ENCODE measurements around the gene PDE6B.

DNA sequence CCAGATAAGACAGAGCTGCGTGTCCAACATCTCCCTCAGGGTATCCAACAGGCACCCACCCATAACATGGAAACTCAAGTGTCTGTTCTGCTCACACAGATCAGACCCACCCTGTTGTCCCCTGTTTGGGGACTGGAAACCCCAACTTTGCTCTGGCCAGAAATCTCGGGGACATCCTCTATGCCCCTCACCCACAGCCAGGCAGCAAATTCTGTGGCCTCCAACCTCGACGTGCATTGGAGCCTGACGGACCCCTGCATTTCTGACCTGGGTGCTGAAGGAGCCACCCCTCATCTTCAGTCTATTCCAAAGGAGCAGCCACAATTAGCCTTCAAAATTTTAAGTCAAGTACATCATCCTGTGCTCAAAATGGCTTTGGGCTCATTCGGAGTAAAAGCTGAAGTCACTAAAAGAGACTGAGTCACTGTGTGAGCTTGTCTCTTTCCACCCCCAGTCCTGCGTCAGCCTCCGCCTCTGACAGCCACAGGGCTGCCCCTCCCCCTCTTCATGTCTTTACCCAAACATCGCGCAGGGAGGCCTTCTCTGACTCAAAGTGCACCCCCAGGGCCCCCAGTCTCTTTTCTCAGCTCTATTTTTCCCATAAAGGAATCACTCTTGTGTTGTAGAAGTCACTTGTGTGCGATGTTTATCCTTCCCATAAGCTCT, 24.4 kb upstream of the PDE6B start:
- TF ChIP-seq EP300 (IDR thresholded peaks at IDR 0.05) = no peak
- TF ChIP-seq, protein P1, sequence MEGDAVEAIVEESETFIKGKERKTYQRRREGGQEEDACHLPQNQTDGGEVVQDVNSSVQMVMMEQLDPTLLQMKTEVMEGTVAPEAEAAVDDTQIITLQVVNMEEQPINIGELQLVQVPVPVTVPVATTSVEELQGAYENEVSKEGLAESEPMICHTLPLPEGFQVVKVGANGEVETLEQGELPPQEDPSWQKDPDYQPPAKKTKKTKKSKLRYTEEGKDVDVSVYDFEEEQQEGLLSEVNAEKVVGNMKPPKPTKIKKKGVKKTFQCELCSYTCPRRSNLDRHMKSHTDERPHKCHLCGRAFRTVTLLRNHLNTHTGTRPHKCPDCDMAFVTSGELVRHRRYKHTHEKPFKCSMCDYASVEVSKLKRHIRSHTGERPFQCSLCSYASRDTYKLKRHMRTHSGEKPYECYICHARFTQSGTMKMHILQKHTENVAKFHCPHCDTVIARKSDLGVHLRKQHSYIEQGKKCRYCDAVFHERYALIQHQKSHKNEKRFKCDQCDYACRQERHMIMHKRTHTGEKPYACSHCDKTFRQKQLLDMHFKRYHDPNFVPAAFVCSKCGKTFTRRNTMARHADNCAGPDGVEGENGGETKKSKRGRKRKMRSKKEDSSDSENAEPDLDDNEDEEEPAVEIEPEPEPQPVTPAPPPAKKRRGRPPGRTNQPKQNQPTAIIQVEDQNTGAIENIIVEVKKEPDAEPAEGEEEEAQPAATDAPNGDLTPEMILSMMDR (IDR thresholded peaks at IDR 0.05) = no peak

All from esophagus muscularis mucosa (tissue), 3 donors.